Thyroid gland (tissue), 4 donors: ENCODE data around the gene ATP6V0A1.

Experiments
- CTCF ChIP-seq, 6 experiments: fragments of 200-600 bp in 3 of 6; fragments of 450-650 bp in 3 of 6; sonication (generic) in 3 of 6; IDR thresholded peaks; one replicate each; pipeline ENCODE4 v1.5.1; 2016 to 2019; ENCODE audit warnings: antibody characterized with exemption in 6 of 6, mild to moderate bottlenecking in 2 of 6, inconsistent platforms in 1 of 6, moderate library complexity in 1 of 6
- POLR2A ChIP-seq, 2 donors: fragments of 450-650 bp; IDR thresholded peaks; one replicate each; pipeline ENCODE4 v1.6.1; 2017; ENCODE audit warnings: antibody characterized with exemption in 2 of 2, mild to moderate bottlenecking in 2 of 2, moderate library complexity in 1 of 2

- TF ChIP-seq CTCF (IDR thresholded peaks at IDR 0.05) (no peak), POLR2A (IDR thresholded peaks at IDR 0.05) (no peak)
These were observed 101.6 kb downstream of the ATP6V0A1 start for GRCh38 chr17:42560246-42560645.
